ENCODE results near the gene MED15. TPM values are rescaled to one million over a fixed set of nuclear protein-coding genes. Genes with fewer than 3 reads are reported as not detected.
A peak's percentile ranks its signal among the peaks of the same experiment; 100 is the strongest.
"Not testable (repeated sequence)": the region's sequence is repeated elsewhere in the genome, so short reads cannot be mapped to it uniquely, and the experiment has no call there.

Gene MED15
- total RNA-seq, 1 donor from 2014 or later = 11.4 TPM

GRCh38 chr22:20472629-20473442 is 34.6 kb upstream of the MED15 start:
- Mint-ChIP-seq H3K36me3 (peaks cover 26% of the 10 kb centered on the region), H3K9me3 (peaks cover 5% of the 10 kb centered on the region), H3K27me3 (ENCODE audit: insufficient read depth, low read depth) (no peaks in the 10 kb centered on the region), H3K4me1 (no peaks in the 10 kb centered on the region), H3K27ac (peak overlapping the region; percentile 59), H3K4me3 (no peak overlapping the region)
- Histone ChIP-seq H3K4me1 (no peaks in the 10 kb centered on the region), H3K4me2 (no peak overlapping the region), H2AFZ (replicated peaks) (no peak overlapping the region), H3K27me3 (no peaks in the 10 kb centered on the region), H3K4me3 (no peak overlapping the region), H3K79me2 (ENCODE audit: low read depth) (no peaks in the 10 kb centered on the region), H4K20me1 (ENCODE audit: low read depth) (no peaks in the 10 kb centered on the region), H3K9me3 (ENCODE audit: low read depth) (no peaks in the 10 kb centered on the region), H3K27ac (no peak overlapping the region), H3K9ac (no peak overlapping the region), H3K36me3 (no peaks in the 10 kb centered on the region), H3F3A (ENCODE audit: low read depth) (no peaks in the 10 kb centered on the region)
- no peak for TF ChIP-seq EZH2phosphoT487 (IDR thresholded peaks at IDR 0.05)
- TF ChIP-seq EZH2 (IDR thresholded peaks at IDR 0.05) = no peak
- no peak for DNase-seq (ENCODE audit: low spot score)

- H3K4me1 Mint-ChIP-seq = no peaks in the 10 kb centered on the region
- H3F3A ChIP-seq (ENCODE audit: low read depth) = no peaks in the 10 kb centered on the region
- H3K36me3 ChIP-seq = no peaks in the 10 kb centered on the region
- H3K79me2 ChIP-seq (ENCODE audit: low read depth) = no peaks in the 10 kb centered on the region
- no peaks in the 10 kb centered on the region for H3K9me3 ChIP-seq (ENCODE audit: low read depth)
- TF ChIP-seq EZH2 (IDR thresholded peaks at IDR 0.05) (no peak), EZH2phosphoT487 (IDR thresholded peaks at IDR 0.05) (no peak), CTCF (IDR thresholded peaks at IDR 0.05) (no peak)
- H2AFZ ChIP-seq (replicated peaks) = no peak overlapping the region
- no peaks in the 10 kb centered on the region for H3K27me3 ChIP-seq
- no peaks in the 10 kb centered on the region for H3K27me3 Mint-ChIP-seq (ENCODE audit: insufficient read depth, low read depth)
- H3K4me2 ChIP-seq = no peak overlapping the region
- no peaks in the 10 kb centered on the region for H4K20me1 ChIP-seq (ENCODE audit: low read depth)
- no peak overlapping the region for H3K4me3 Mint-ChIP-seq
- no peak overlapping the region for H3K4me3 ChIP-seq
- no peak overlapping the region for H3K9ac ChIP-seq
- peaks cover 8% of the 10 kb centered on the region for H3K9me3 Mint-ChIP-seq
- no peak overlapping the region for H3K27ac Mint-ChIP-seq
- H3K36me3 Mint-ChIP-seq = peaks cover 28% of the 10 kb centered on the region
- H3K4me1 ChIP-seq = no peaks in the 10 kb centered on the region
- no peak for DNase-seq (ENCODE audit: low spot score)
- no peak overlapping the region for H3K27ac ChIP-seq
These were observed 32.3 kb upstream of the MED15 start for GRCh38 chr22:20475115-20475436.

- not testable (repeated sequence) for H3K4me1 ChIP-seq; H3K27me3 ChIP-seq; DNase-seq (ENCODE audit: low spot score); H3K27ac ChIP-seq; H3F3A ChIP-seq (ENCODE audit: low read depth); H3K4me2 ChIP-seq; H3K9ac ChIP-seq; H3K9me3 Mint-ChIP-seq; H2AFZ ChIP-seq (replicated peaks); H3K27me3 Mint-ChIP-seq (ENCODE audit: insufficient read depth, low read depth); H4K20me1 ChIP-seq (ENCODE audit: low read depth); H3K27ac Mint-ChIP-seq; H3K79me2 ChIP-seq (ENCODE audit: low read depth); H3K4me3 Mint-ChIP-seq; H3K36me3 ChIP-seq; H3K4me1 Mint-ChIP-seq; H3K4me3 ChIP-seq; H3K9me3 ChIP-seq (ENCODE audit: low read depth)
- peaks cover 30% of the 10 kb centered on the region for H3K36me3 Mint-ChIP-seq
These were observed 31.8 kb upstream of the MED15 start for GRCh38 chr22:20475569-20475968.

GRCh38 chr22:20478059-20478458 is 29.4 kb upstream of the MED15 start:
- H3K4me1 Mint-ChIP-seq; H3K4me3 Mint-ChIP-seq; H3K79me2 ChIP-seq (ENCODE audit: low read depth); H3K27me3 ChIP-seq; H3K36me3 ChIP-seq; H3K27me3 Mint-ChIP-seq (ENCODE audit: insufficient read depth, low read depth); H3F3A ChIP-seq (ENCODE audit: low read depth); H2AFZ ChIP-seq (replicated peaks); H3K9ac ChIP-seq; H3K4me1 ChIP-seq; H3K4me3 ChIP-seq; H3K4me2 ChIP-seq; H4K20me1 ChIP-seq (ENCODE audit: low read depth); H3K27ac Mint-ChIP-seq; H3K9me3 ChIP-seq (ENCODE audit: low read depth); H3K27ac ChIP-seq; DNase-seq (ENCODE audit: low spot score): not testable (repeated sequence)
- H3K36me3 Mint-ChIP-seq = peaks cover 22% of the 10 kb centered on the region
- peaks cover 13% of the 10 kb centered on the region for H3K9me3 Mint-ChIP-seq

Data from neural progenitor cell (in vitro differentiated cells).